Measurements from ENCODE around the gene VAPA. TPM values are rescaled to one million over a fixed set of nuclear protein-coding genes. Genes with fewer than 3 reads are reported as not detected.

The VAPA gene
- total and polyA plus RNA-seq, 2 donors (not counting 1 experiment from before 2014, with no cell fraction given): 235 to 420 TPM

GRCh38 chr18:9918016-9918680 lies 4.3 kb downstream of the VAPA start:
- Histone ChIP-seq H3K79me2 (ENCODE audit: control insufficient read depth, insufficient read depth, low read length) (peaks cover 91% of the 10 kb centered on the region), H4K20me1 (ENCODE audit: control insufficient read depth, extremely low read depth, insufficient read depth, low read length) (peaks cover 29% of the 10 kb centered on the region), H3K27me3 (ENCODE audit: control insufficient read depth, insufficient read depth, low read length) (no peaks in the 10 kb centered on the region), H2AFZ (ENCODE audit: low read length) (no peak overlapping the region), H3K9me3 (ENCODE audit: control insufficient read depth, insufficient read depth, low read depth, low read length) (no peaks in the 10 kb centered on the region), H3K9ac (ENCODE audit: insufficient read depth, low read length) (no peak overlapping the region), H3K36me3 (ENCODE audit: control insufficient read depth, insufficient read depth, low read length) (no peaks in the 10 kb centered on the region), H3K4me1 (ENCODE audit: control insufficient read depth, extremely low read depth, insufficient read depth, low read length) (peaks cover 10% of the 10 kb centered on the region), H3K27ac (ENCODE audit: insufficient read depth, low read length) (no peak overlapping the region), H3K4me2 (ENCODE audit: extremely low read depth, insufficient read depth, low read length) (peak overlapping the region; percentile 11), H3K4me3 (replicated peaks in 1 of 4; ENCODE audit: control extremely low read depth in 1 of 4, insufficient read depth in 1 of 4, low read depth in 3 of 4, low read length in 4 of 4) (peak overlapping the region in 1 of 4 experiments; percentile 18)
- peak in 1 of 2 donors; percentile 59 for DNase-seq (ENCODE audit: low read depth in 2 of 2)
- TF ChIP-seq EZH2 (IDR thresholded peaks at IDR 0.05; ENCODE audit: low read length, missing control alignments) (no peak), CTCF (conservative IDR thresholded peaks at IDR 0.05 in 1 of 2, IDR thresholded peaks at IDR 0.05 in 1 of 2; ENCODE audit: low read depth in 1 of 2, low read length in 2 of 2) (no peak)

GRCh38 chr18:9919564-9920232 lies 5.9 kb downstream of the VAPA start:
- H3K9ac ChIP-seq (ENCODE audit: insufficient read depth, low read length): no peak overlapping the region
- H3K27me3 ChIP-seq (ENCODE audit: control insufficient read depth, insufficient read depth, low read length): no peaks in the 10 kb centered on the region
- H4K20me1 ChIP-seq (ENCODE audit: control insufficient read depth, extremely low read depth, insufficient read depth, low read length): peaks cover 31% of the 10 kb centered on the region
- H3K36me3 ChIP-seq (ENCODE audit: control insufficient read depth, insufficient read depth, low read length): no peaks in the 10 kb centered on the region
- TF ChIP-seq EZH2 (IDR thresholded peaks at IDR 0.05; ENCODE audit: low read length, missing control alignments) (no peak), CTCF (conservative IDR thresholded peaks at IDR 0.05 in 1 of 2, IDR thresholded peaks at IDR 0.05 in 1 of 2; ENCODE audit: low read depth in 1 of 2, low read length in 2 of 2) (no peak)
- no peaks in the 10 kb centered on the region for H3K9me3 ChIP-seq (ENCODE audit: control insufficient read depth, insufficient read depth, low read depth, low read length)
- peak overlapping the region; percentile 2 for H3K27ac ChIP-seq (ENCODE audit: insufficient read depth, low read length)
- H3K4me2 ChIP-seq (ENCODE audit: extremely low read depth, insufficient read depth, low read length): no peak overlapping the region
- no peak overlapping the region for H2AFZ ChIP-seq (ENCODE audit: low read length)
- no peak overlapping the region for H3K4me3 ChIP-seq (replicated peaks in 1 of 4; ENCODE audit: control extremely low read depth in 1 of 4, insufficient read depth in 1 of 4, low read depth in 3 of 4, low read length in 4 of 4)
- H3K79me2 ChIP-seq (ENCODE audit: control insufficient read depth, insufficient read depth, low read length): peaks cover 100% of the 10 kb centered on the region
- peaks cover 11% of the 10 kb centered on the region for H3K4me1 ChIP-seq (ENCODE audit: control insufficient read depth, extremely low read depth, insufficient read depth, low read length)
- no peak for DNase-seq (ENCODE audit: low read depth in 2 of 2)

- Histone ChIP-seq H3K27ac (ENCODE audit: insufficient read depth, low read length) (no peak overlapping the region), H4K20me1 (ENCODE audit: control insufficient read depth, extremely low read depth, insufficient read depth, low read length) (peaks cover 27% of the 10 kb centered on the region), H3K27me3 (ENCODE audit: control insufficient read depth, insufficient read depth, low read length) (no peaks in the 10 kb centered on the region), H3K79me2 (ENCODE audit: control insufficient read depth, insufficient read depth, low read length) (peaks cover 100% of the 10 kb centered on the region), H3K4me2 (ENCODE audit: extremely low read depth, insufficient read depth, low read length) (no peak overlapping the region), H3K9ac (ENCODE audit: insufficient read depth, low read length) (no peak overlapping the region), H3K36me3 (ENCODE audit: control insufficient read depth, insufficient read depth, low read length) (no peaks in the 10 kb centered on the region), H3K4me1 (ENCODE audit: control insufficient read depth, extremely low read depth, insufficient read depth, low read length) (peaks cover 14% of the 10 kb centered on the region), H3K9me3 (ENCODE audit: control insufficient read depth, insufficient read depth, low read depth, low read length) (no peaks in the 10 kb centered on the region), H3K4me3 (replicated peaks in 1 of 4; ENCODE audit: control extremely low read depth in 1 of 4, insufficient read depth in 1 of 4, low read depth in 3 of 4, low read length in 4 of 4) (no peak overlapping the region), H2AFZ (ENCODE audit: low read length) (no peak overlapping the region)
- TF ChIP-seq EZH2 (IDR thresholded peaks at IDR 0.05; ENCODE audit: low read length, missing control alignments): no peak
- no peak for TF ChIP-seq CTCF (conservative IDR thresholded peaks at IDR 0.05 in 1 of 2, IDR thresholded peaks at IDR 0.05 in 1 of 2; ENCODE audit: low read depth in 1 of 2, low read length in 2 of 2)
- no peak for DNase-seq (ENCODE audit: low read depth in 2 of 2)
These were observed 8.9 kb downstream of the VAPA start for GRCh38 chr18:9922592-9923311.
